Activated naive CD4-positive, alpha-beta T cell treated with anti-CD3 and anti-CD28 coated beads for 36 hours (primary cell): Measurements from ENCODE around the gene PANK4. TPM values are rescaled to one million over a fixed set of nuclear protein-coding genes. Genes with fewer than 3 reads are reported as not detected.

Experiments
- CTCF ChIA-PET: fragments of 350-600 bp; sonication (Branson Sonifier 250); formaldehyde crosslinking; loops from one replicate; lab custom pipeline; 2021; ENCODE audit warnings: antibody characterized with exemption; lab: Charles Lee
- DNase-seq: peaks from one replicate; pipeline ENCODE4 v3.0.0-alpha.2; 2020
- H3K27ac Mint-ChIP-seq: one replicate; pipeline ENCODE4 v1.8.0; 2021; ENCODE audit warnings: mild to moderate bottlenecking, mixed read lengths
- H3K27me3 Mint-ChIP-seq: one replicate; pipeline ENCODE4 v1.8.0; 2021; ENCODE audit warnings: low read depth, mixed read lengths
- H3K36me3 Mint-ChIP-seq: one replicate; pipeline ENCODE4 v1.8.0; 2021; ENCODE audit warnings: low read depth, mixed read lengths
- H3K4me1 Mint-ChIP-seq: one replicate; pipeline ENCODE4 v1.8.0; 2021; ENCODE audit warnings: low read depth, mixed read lengths
- H3K4me3 Mint-ChIP-seq: one replicate; pipeline ENCODE4 v1.8.0; 2021; ENCODE audit warnings: mild to moderate bottlenecking, moderate library complexity, mixed read lengths
- H3K9me3 Mint-ChIP-seq: one replicate; pipeline ENCODE4 v1.8.0; 2021; ENCODE audit warnings: mixed read lengths
- intact Hi-C: fragments of 100-400 bp; cut with micrococcal nuclease; formaldehyde crosslinking; loops from one replicate; pipeline ENCODE4 v1.15.1; 2023
- total RNA-seq, 2 experiments: library from RNA; stranded (reverse); gene quantifications; one replicate each; pipeline ENCODE4 v1.2.3, GENCODE V29; 2021

The PANK4 gene
- total RNA-seq, 2 experiments from 2014 or later = 46.6 to 51.4 TPM

GRCh38 chr1:2548068-2548589 is 21.7 kb upstream of the PANK4 start:
- Mint-ChIP-seq H3K36me3 (no peaks in the 10 kb centered on the region), H3K4me3 (peak overlapping the region; percentile 81), H3K9me3 (no peaks in the 10 kb centered on the region), H3K4me1 (peaks cover 18% of the 10 kb centered on the region), H3K27me3 (no peaks in the 10 kb centered on the region), H3K27ac (peak overlapping the region; percentile 99)
- intact Hi-C loops = loop anchor here (1.0 to 5.0 kb wide), 7 partner anchors 38 to 399 kb away; partner anchors contain the start of genes MORN1, PRXL2B and RER1
- CTCF ChIA-PET = interaction anchor here (0.6 to 2.5 kb wide), 12 partner anchors 13 to 353 kb away, joined by 3 to 24 read pairs (median 4); partner anchors contain the start of gene FAAP20
- peak; percentile 93 for DNase-seq

DNA sequence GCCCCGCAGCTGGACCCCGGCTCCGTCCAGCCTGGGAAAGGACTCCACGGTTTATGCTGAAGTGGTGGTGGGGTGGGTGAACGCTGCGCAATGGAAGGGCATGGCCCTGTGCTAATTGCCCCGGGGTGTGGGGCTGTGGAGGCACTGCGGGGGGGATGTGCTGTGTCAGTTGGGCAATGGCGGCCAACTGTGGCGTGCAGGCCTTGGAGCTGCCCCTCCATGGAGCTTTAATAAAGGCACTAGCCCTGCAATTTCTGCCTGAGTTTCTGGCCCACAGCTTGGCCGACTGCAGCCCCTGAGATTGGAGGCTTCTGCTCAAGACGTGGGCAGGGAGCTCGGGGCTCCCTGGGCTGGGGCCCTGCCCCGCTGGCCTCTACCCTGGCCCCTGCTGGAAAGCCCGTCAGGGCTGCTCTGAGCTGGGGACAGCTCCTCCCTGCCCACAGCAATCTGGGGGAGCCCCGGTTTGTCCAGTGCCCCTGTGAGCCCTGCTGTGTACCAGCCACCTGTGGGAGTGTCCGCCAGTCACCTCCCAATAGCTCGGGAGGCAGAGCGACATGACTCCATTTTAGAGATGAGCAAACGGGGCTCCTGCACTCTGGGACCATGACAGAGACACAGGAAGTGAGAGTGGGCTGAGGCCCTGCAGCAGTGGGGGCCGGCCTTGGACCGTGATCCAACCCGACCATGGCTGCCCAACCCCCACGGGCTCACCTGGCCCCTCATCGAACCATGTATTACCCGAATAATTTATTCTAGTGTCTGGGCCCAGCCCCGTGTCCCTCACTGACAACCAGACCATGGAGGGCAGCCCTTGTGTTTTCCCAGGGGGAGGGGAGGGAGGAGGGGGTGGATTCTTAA is 21.0 kb upstream of the PANK4 start:
- H3K36me3 Mint-ChIP-seq = no peaks in the 10 kb centered on the region
- peak overlapping the region; percentile 99 for H3K27ac Mint-ChIP-seq
- H3K27me3 Mint-ChIP-seq = no peaks in the 10 kb centered on the region
- peak overlapping the region; percentile 81 for H3K4me3 Mint-ChIP-seq
- peak; percentile 83 for DNase-seq
- H3K4me1 Mint-ChIP-seq = peaks cover 18% of the 10 kb centered on the region
- no peaks in the 10 kb centered on the region for H3K9me3 Mint-ChIP-seq
- intact Hi-C loops = loop anchor here (1.0 to 5.0 kb wide), 11 partner anchors 21 to 399 kb away; partner anchors contain the start of genes MORN1, PANK4, PRXL2B and RER1
- CTCF ChIA-PET = interaction anchor here (0.9 to 2.5 kb wide), 10 partner anchors 9 to 134 kb away, joined by 3 to 24 read pairs (median 5); partner anchors contain the start of genes HES5 and TNFRSF14

DNA sequence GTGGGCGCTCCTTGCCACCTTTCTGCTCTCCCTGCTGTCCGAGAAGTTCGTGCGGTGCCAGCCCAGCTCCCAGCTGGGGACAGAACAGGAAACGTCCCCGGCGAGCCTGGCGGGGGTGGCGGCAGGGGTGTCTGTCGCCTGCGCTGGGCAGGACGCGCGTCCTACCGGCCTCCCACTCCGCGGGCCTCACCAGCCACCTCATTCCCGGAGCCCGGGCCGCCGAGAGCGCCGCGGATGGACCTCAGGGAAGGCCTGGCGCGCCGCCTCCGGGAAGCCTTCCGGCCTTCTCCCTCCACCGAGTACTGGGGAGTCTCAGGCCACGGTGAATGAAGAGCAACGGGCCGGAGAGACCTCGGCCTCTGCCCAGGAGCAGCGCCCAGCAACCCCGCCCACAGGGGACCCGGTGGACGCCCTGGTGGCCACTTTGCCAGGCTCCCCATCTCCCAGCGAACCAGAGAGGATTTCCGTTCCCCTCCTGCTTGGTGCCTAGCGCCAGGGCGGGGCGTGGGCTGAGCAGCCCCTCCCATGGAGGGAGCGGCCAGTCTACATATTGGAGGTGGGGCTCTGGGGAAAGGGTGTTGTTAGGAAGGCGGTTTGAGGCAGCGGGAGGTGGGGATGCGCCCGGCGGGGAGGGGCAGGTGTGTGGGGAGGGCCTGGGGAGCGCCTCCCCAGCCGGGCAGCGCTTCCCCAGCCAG is 20.3 kb upstream of the PANK4 start:
- intact Hi-C loops = loop anchor here (1.0 to 5.0 kb wide), 6 partner anchors 20 to 347 kb away; partner anchors contain the start of gene PANK4
- CTCF ChIA-PET = interaction anchor here (0.8 to 2.5 kb wide), 11 partner anchors 10 to 133 kb away, joined by 3 to 24 read pairs (median 4); partner anchors contain the start of genes HES5 and TNFRSF14
- no peaks in the 10 kb centered on the region for H3K36me3 Mint-ChIP-seq
- peaks cover 18% of the 10 kb centered on the region for H3K4me1 Mint-ChIP-seq
- no peaks in the 10 kb centered on the region for H3K27me3 Mint-ChIP-seq
- no peaks in the 10 kb centered on the region for H3K9me3 Mint-ChIP-seq
- DNase-seq = peak; percentile 94
- peak overlapping the region; percentile 99 for H3K27ac Mint-ChIP-seq
- peak overlapping the region; percentile 81 for H3K4me3 Mint-ChIP-seq

- no peaks in the 10 kb centered on the region for H3K36me3 Mint-ChIP-seq
- peaks cover 19% of the 10 kb centered on the region for H3K4me1 Mint-ChIP-seq
- H3K9me3 Mint-ChIP-seq = no peaks in the 10 kb centered on the region
- no peaks in the 10 kb centered on the region for H3K27me3 Mint-ChIP-seq
- intact Hi-C loops = loop anchor here (2.0 to 5.0 kb wide), 3 partner anchors 244 to 315 kb away; no protein-coding TSS in a partner anchor
- CTCF ChIA-PET = interaction anchor here (0.8 to 1.3 kb wide), 4 partner anchors 15 to 130 kb away, joined by 3 read pairs; partner anchors contain the start of gene PANK4
- H3K4me3 Mint-ChIP-seq = peak overlapping the region; percentile 81
- no peak overlapping the region for H3K27ac Mint-ChIP-seq
- peak; percentile 87 for DNase-seq
Observed at GRCh38 chr1:2545754-2546514, 19.5 kb upstream of the PANK4 start.

DNA sequence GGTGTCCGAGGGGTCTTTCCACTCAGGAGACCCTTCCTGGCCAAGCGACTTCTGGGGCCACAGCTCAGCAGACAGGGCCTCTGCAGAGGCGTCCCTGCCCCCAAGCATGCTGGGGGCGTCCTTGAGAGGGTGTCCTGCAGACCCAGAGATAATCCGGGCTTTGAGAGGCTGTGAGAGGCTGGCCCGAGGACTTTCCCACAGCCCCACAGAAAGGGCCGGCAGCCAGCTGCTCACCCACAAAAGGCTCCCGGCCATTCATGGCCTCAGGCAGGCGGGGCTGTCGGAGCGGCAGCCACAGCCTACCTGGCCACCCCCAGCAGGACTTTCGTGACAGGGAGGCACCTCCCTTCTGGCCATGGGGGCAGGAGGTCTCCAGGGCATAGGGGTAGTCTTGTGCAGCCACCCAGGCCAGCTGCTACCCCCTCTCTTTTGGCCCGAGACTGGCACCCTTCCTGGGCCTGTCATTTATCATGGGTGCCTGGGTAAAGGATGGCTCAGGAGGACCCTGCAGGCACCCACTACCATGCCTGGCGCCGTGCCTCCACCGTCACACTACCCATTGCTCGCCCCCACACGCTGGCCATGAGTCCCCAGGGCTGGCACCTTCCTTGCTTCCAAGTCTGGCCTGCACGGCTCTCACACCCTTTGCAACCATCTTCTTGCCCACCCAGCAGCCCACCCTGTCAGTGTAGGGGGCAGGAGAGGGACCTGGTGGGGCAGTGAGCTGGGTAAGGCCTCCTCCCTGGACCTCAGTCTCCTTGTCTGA is 18.7 kb upstream of the PANK4 start:
- intact Hi-C loops = loop anchor here (5.0 kb wide), 2 partner anchors 243 to 297 kb away; no protein-coding TSS in a partner anchor
- Mint-ChIP-seq H3K27ac (no peak overlapping the region), H3K9me3 (no peaks in the 10 kb centered on the region), H3K36me3 (no peaks in the 10 kb centered on the region), H3K4me1 (peaks cover 17% of the 10 kb centered on the region), H3K27me3 (no peaks in the 10 kb centered on the region), H3K4me3 (no peak overlapping the region)
- CTCF ChIA-PET = interaction anchor here (0.9 to 1.3 kb wide), 2 partner anchors 19 to 33 kb away, joined by 3 read pairs; partner anchors contain the start of gene PANK4
- no peak for DNase-seq

- Mint-ChIP-seq H3K36me3 (no peaks in the 10 kb centered on the region), H3K27me3 (no peaks in the 10 kb centered on the region), H3K4me1 (peaks cover 13% of the 10 kb centered on the region), H3K4me3 (no peak overlapping the region), H3K27ac (no peak overlapping the region), H3K9me3 (no peaks in the 10 kb centered on the region)
- no peak for DNase-seq
- intact Hi-C loops = no loop called here
- CTCF ChIA-PET = no interaction called here
Observed at GRCh38 chr1:2544093-2544874, 17.9 kb upstream of the PANK4 start.

DNA sequence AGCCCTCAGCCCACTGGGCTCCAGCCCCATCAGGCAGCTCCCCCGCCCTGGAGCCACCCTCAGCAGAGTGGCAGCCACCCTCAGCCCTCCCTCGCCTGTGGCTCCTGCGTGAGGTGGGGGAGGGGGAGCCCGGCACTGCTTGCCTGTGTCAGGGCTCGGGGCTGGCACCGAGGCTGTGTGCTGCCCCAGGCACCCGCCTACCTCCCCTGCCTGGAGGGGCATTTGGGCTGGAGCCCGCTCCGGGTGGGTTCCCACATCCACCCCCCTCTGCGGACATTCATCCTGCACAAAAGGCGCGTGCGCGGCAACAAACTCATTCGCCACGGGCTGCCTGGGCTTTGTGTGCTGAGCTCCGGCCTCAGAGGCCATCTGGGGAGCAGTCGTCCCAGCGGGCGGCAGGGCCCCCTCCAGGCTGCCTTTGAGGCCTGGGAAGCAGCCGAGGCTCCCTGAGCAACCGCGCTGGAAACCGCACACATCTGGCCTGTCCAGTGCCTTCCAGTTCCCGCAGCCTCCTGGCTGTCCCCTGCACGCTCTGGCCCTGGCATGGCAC is 17.2 kb upstream of the PANK4 start:
- CTCF ChIA-PET = interaction anchor here (1.6 kb wide), 1 partner anchor 128 kb away, joined by 4 read pairs; no protein-coding TSS in a partner anchor
- Mint-ChIP-seq H3K36me3 (no peaks in the 10 kb centered on the region), H3K27ac (no peak overlapping the region), H3K4me1 (peaks cover 9% of the 10 kb centered on the region), H3K27me3 (no peaks in the 10 kb centered on the region), H3K4me3 (no peak overlapping the region), H3K9me3 (no peaks in the 10 kb centered on the region)
- intact Hi-C loops = no loop called here
- DNase-seq = no peak

DNA sequence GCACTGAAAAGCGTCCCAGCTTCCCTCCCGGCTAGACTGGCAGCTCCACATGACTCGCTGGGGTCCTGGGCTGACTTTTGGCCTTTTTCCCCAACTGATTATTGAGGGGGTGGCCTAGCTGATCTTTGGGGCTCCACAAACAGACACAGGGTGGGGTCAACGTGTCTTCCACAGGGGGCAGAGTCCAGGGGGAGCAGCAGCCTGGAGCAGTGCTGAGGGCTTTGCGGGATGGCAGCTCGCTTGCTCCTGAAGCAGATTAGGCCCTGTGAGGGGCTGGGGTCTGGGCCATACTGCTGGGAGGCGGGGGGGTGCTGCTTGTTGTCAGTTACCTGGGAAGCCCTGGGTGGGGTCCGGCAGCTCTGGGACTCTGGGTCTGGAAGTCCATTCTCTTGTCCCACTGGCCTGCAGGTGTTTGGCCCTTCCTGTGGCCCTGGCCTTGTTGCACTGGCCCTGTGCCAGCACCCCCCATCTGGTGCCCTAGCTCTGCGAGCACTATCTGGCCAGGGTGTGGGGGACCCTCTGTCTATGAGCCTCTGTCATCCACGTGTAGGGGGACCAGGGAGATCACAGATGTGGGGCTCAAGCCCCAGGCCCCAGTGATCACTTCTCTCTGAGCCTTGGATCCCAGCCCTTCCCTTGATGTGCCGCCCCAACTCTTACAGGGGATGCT is 16.0 kb upstream of the PANK4 start:
- Mint-ChIP-seq H3K27me3 (no peaks in the 10 kb centered on the region), H3K27ac (no peak overlapping the region), H3K4me1 (peaks cover 7% of the 10 kb centered on the region), H3K9me3 (no peaks in the 10 kb centered on the region), H3K36me3 (no peaks in the 10 kb centered on the region), H3K4me3 (no peak overlapping the region)
- CTCF ChIA-PET = interaction anchor here (1.6 kb wide), 1 partner anchor 127 kb away, joined by 4 read pairs; no protein-coding TSS in a partner anchor
- intact Hi-C loops = no loop called here
- DNase-seq = no peak

- H3K36me3 Mint-ChIP-seq = no peaks in the 10 kb centered on the region
- DNase-seq = no peak
- H3K27me3 Mint-ChIP-seq = no peaks in the 10 kb centered on the region
- CTCF ChIA-PET = interaction anchor here (1.6 kb wide), 1 partner anchor 126 kb away, joined by 4 read pairs; no protein-coding TSS in a partner anchor
- H3K4me3 Mint-ChIP-seq = no peak overlapping the region
- H3K27ac Mint-ChIP-seq = no peak overlapping the region
- peaks cover 7% of the 10 kb centered on the region for H3K4me1 Mint-ChIP-seq
- no peaks in the 10 kb centered on the region for H3K9me3 Mint-ChIP-seq
- intact Hi-C loops = no loop called here
Observed at GRCh38 chr1:2541619-2542245, 15.3 kb upstream of the PANK4 start.
